ENCODE measurements around the gene THOC1. TPM values are rescaled to one million over a fixed set of nuclear protein-coding genes. Genes with fewer than 3 reads are reported as not detected.

Gene THOC1
- total and polyA plus RNA-seq, 10 donors, result 32.7 to 91.9 (median 52.4) TPM

DNA sequence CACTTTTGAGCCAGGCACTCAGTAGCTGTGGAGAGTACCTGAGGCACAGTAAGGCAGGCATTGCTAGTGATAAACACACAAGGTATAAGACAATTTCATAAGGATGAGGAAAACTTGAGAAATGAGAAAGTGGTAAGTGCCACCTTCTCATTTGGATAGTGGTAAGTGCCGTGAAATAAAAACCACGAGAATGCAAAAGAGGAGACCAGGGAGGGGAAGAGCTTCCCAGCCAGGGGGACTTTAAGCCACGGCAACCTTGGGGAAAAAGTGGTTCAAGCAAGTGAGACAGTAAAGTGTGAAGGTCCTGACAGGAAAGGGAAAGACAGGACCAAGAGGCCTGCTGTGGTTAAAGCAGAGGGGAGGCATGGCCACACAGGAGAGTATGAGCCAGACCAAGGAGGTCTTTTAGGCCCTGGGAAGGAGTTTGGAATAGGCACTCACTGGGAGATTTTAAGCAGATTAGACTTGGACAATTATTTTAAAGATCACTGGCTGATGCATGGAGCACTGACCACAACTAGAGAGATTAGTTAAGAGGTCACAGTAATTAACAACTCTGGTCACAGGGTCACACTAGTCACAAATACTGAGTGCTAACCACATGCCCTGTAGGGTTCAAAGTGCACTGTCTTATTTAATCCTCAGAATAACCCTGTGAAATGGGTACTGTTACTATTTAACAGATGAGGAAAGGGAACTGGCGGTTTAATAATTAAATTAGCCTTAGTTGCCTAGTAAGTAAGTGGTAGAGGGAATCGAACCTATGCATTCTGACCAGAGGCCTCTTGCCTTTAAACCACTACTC is 50.1 kb downstream of the THOC1 start:
- no peak overlapping the region for H3K4me3 ChIP-seq
- TF ChIP-seq POLR2AphosphoS5 (IDR thresholded peaks at IDR 0.05) (no peak), POLR2A (IDR thresholded peaks at IDR 0.05) (no peak)
- TF ChIP-seq, protein P1, sequence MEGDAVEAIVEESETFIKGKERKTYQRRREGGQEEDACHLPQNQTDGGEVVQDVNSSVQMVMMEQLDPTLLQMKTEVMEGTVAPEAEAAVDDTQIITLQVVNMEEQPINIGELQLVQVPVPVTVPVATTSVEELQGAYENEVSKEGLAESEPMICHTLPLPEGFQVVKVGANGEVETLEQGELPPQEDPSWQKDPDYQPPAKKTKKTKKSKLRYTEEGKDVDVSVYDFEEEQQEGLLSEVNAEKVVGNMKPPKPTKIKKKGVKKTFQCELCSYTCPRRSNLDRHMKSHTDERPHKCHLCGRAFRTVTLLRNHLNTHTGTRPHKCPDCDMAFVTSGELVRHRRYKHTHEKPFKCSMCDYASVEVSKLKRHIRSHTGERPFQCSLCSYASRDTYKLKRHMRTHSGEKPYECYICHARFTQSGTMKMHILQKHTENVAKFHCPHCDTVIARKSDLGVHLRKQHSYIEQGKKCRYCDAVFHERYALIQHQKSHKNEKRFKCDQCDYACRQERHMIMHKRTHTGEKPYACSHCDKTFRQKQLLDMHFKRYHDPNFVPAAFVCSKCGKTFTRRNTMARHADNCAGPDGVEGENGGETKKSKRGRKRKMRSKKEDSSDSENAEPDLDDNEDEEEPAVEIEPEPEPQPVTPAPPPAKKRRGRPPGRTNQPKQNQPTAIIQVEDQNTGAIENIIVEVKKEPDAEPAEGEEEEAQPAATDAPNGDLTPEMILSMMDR (IDR thresholded peaks at IDR 0.05 in 8 of 11, conservative IDR thresholded peaks at IDR 0.05 in 3 of 11), result no peak
- H3K36me3 ChIP-seq, result peaks cover 0 to 93% (median 66%) of the 10 kb centered on the region in 6 donors
- H3K4me1 ChIP-seq, result no peaks in the 10 kb centered on the region
- no peaks in the 10 kb centered on the region for H3K27me3 ChIP-seq (replicated peaks in 1 of 7)
- no peaks in the 10 kb centered on the region for H3K9me3 ChIP-seq
- H3K27ac ChIP-seq, result no peak overlapping the region
- intact Hi-C loops (cut with DNase I; ENCODE audit: low total_unique reads), result no loop called here
- WGBS, 5 donors, result 74 to 84% (median 78%) methylated on average over 5 of the region's 5 CpGs
- DNase-seq, result no peak

DNA sequence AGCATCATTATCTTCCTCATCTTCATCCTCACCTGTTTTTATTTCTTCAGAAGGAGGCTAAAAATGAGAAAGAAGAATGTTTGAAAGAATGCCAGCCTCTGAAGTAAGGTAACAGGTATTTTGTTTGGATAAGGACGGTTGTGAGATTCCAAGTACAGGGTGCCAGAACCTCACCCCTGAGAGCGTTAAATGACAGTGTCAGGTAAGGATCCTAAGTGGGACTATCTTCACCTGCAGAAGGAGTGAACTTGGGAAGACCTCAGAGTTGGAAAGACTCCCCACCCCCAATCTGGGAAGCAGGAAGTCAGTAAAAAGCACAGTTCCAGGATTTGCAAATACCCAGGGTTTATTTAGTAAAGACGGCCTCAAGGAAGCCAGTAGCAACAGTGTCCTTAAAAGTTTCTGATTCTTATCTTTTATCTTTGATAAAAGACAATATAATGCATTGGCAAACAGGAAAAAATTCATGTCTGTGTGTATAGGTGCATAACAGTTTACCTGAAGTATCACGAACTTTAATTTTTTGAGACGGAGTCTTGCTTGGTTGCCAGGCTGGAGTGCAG is 52.3 kb downstream of the THOC1 start:
- H3K4me1 ChIP-seq, result no peaks in the 10 kb centered on the region
- peaks cover 0 to 93% (median 75%) of the 10 kb centered on the region in 6 donors for H3K36me3 ChIP-seq
- DNase-seq, result no peak
- no peaks in the 10 kb centered on the region for H3K27me3 ChIP-seq (replicated peaks in 1 of 7)
- 92 to 96% (median 93%) methylated on average over 5 of the region's 5 CpGs for WGBS, 5 donors
- H3K9me3 ChIP-seq, result no peaks in the 10 kb centered on the region
- H3K4me3 ChIP-seq, result no peak overlapping the region
- intact Hi-C loops (cut with DNase I; ENCODE audit: low total_unique reads), result no loop called here
- no peak for TF ChIP-seq POLR2AphosphoS5 (IDR thresholded peaks at IDR 0.05)
- TF ChIP-seq, protein P1 (IDR thresholded peaks at IDR 0.05 in 8 of 11, conservative IDR thresholded peaks at IDR 0.05 in 3 of 11), result no peak
- TF ChIP-seq POLR2A (IDR thresholded peaks at IDR 0.05), result no peak
- no peak overlapping the region for H3K27ac ChIP-seq

GRCh38 chr18:213966-214365 is 53.9 kb downstream of the THOC1 start:
- DNase-seq, result no peak
- TF ChIP-seq, protein P1 (IDR thresholded peaks at IDR 0.05 in 8 of 11, conservative IDR thresholded peaks at IDR 0.05 in 3 of 11), result no peak
- TF ChIP-seq POLR2A (IDR thresholded peaks at IDR 0.05) (no peak), POLR2AphosphoS5 (IDR thresholded peaks at IDR 0.05) (no peak)
- H3K27ac ChIP-seq, result no peak overlapping the region
- H3K4me1 ChIP-seq, result no peaks in the 10 kb centered on the region
- intact Hi-C loops (cut with DNase I; ENCODE audit: low total_unique reads), result no loop called here
- WGBS, 5 donors, result 77 to 89% (median 87%) methylated on average over 3 of the region's 3 CpGs
- H3K9me3 ChIP-seq, result no peaks in the 10 kb centered on the region
- no peaks in the 10 kb centered on the region for H3K27me3 ChIP-seq (replicated peaks in 1 of 7)
- peaks cover 0 to 100% (median 86%) of the 10 kb centered on the region in 6 donors for H3K36me3 ChIP-seq
- no peak overlapping the region for H3K4me3 ChIP-seq

DNA sequence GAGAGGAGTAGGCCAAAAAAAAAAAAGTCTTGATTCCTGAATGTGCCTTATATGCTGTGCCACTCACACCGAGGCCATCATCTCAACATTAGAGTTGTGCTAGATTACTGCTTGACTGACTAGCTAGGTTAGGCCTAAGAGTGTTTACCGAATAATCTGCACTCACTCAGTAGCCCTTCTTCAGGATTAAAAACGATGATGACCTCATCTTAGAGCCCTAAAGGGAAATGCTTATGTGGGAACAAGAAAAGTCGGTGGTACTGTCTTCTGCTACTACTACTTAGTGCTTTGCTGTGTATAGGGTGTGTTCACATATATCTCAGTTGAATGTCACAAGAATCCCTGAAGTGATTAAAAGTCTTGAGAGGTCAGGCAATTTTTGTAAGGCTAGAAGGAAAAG is 54.3 kb downstream of the THOC1 start:
- 88 to 93% (median 91%) methylated on average over 4 of the region's 4 CpGs for WGBS, 5 donors
- H3K27ac ChIP-seq, result no peak overlapping the region
- no peaks in the 10 kb centered on the region for H3K27me3 ChIP-seq (replicated peaks in 1 of 7)
- DNase-seq, result no peak
- TF ChIP-seq, protein P1 (IDR thresholded peaks at IDR 0.05 in 8 of 11, conservative IDR thresholded peaks at IDR 0.05 in 3 of 11), result no peak
- TF ChIP-seq POLR2AphosphoS5 (IDR thresholded peaks at IDR 0.05) (no peak), POLR2A (IDR thresholded peaks at IDR 0.05) (no peak)
- H3K36me3 ChIP-seq, result peaks cover 0 to 100% (median 83%) of the 10 kb centered on the region in 6 donors
- H3K4me3 ChIP-seq, result no peak overlapping the region
- no peaks in the 10 kb centered on the region for H3K4me1 ChIP-seq
- no peaks in the 10 kb centered on the region for H3K9me3 ChIP-seq
- intact Hi-C loops (cut with DNase I; ENCODE audit: low total_unique reads), result no loop called here

Data from spleen (tissue), 11 donors.